ENCODE results near the gene THAP10.
"Not testable (repeated sequence)": the region's sequence is repeated elsewhere in the genome, so short reads cannot be mapped to it uniquely, and the experiment has no call there.

Gene THAP10

GRCh38 chr15:70892002-70892911, at the start of gene THAP10, which contains the start of gene LRRC49:
TSS of gene THAP10 (minus strand) at chr15:70892433. CDS start at chr15:70892272, 161 bp downstream.
TSS of gene LRRC49 (plus strand) at chr15:70892826. CDS start at chr15:70892895, 69 bp downstream.
- peak within 1 kb of the TSS; percentile 77 for H3K27ac ChIP-seq (ENCODE audit: low read length)
- H3K36me3 ChIP-seq (ENCODE audit: control insufficient read depth in 1 of 2, insufficient read depth in 2 of 2, low read length in 2 of 2): no peaks in the 10 kb centered on the region
- H3K27me3 ChIP-seq (ENCODE audit: low read depth, low read length): no peaks in the 10 kb centered on the region
- H3K9me3 ChIP-seq (ENCODE audit: control insufficient read depth in 1 of 2, low read length in 2 of 2): no peaks in the 10 kb centered on the region
- peaks cover 0 to 16% of the 10 kb centered on the region in 2 donors for H3K4me1 ChIP-seq (ENCODE audit: control insufficient read depth in 1 of 2, insufficient read depth in 2 of 2, low read length in 2 of 2)
- H3K4me3 ChIP-seq (ENCODE audit: low read depth in 1 of 2, low read length in 2 of 2): peak within 1 kb of the TSS; percentile 98 to 100

- no peak overlapping the region for H3K27ac ChIP-seq (ENCODE audit: low read length)
- no peaks in the 10 kb centered on the region for H3K9me3 ChIP-seq (ENCODE audit: control insufficient read depth in 1 of 2, low read length in 2 of 2)
- no peak overlapping the region for H3K4me3 ChIP-seq (ENCODE audit: low read depth in 1 of 2, low read length in 2 of 2)
- no peaks in the 10 kb centered on the region for H3K4me1 ChIP-seq (ENCODE audit: control insufficient read depth in 1 of 2, insufficient read depth in 2 of 2, low read length in 2 of 2)
- H3K27me3 ChIP-seq (ENCODE audit: low read depth, low read length): no peaks in the 10 kb centered on the region
- H3K36me3 ChIP-seq (ENCODE audit: control insufficient read depth in 1 of 2, insufficient read depth in 2 of 2, low read length in 2 of 2): no peaks in the 10 kb centered on the region
These were observed 44.1 kb upstream of the THAP10 start for GRCh38 chr15:70936326-70936725.

GRCh38 chr15:70935631-70936030, 43.4 kb upstream of the THAP10 start:
- no peak overlapping the region for H3K4me3 ChIP-seq (ENCODE audit: low read depth in 1 of 2, low read length in 2 of 2)
- no peaks in the 10 kb centered on the region for H3K36me3 ChIP-seq (ENCODE audit: control insufficient read depth in 1 of 2, insufficient read depth in 2 of 2, low read length in 2 of 2)
- no peak overlapping the region for H3K27ac ChIP-seq (ENCODE audit: low read length)
- H3K27me3 ChIP-seq (ENCODE audit: low read depth, low read length): no peaks in the 10 kb centered on the region
- no peaks in the 10 kb centered on the region for H3K4me1 ChIP-seq (ENCODE audit: control insufficient read depth in 1 of 2, insufficient read depth in 2 of 2, low read length in 2 of 2)
- H3K9me3 ChIP-seq (ENCODE audit: control insufficient read depth in 1 of 2, low read length in 2 of 2): no peaks in the 10 kb centered on the region

GRCh38 chr15:70933411-70933810, 41.2 kb upstream of the THAP10 start:
- Histone ChIP-seq H3K27me3 (ENCODE audit: low read depth, low read length) (no peaks in the 10 kb centered on the region), H3K9me3 (ENCODE audit: control insufficient read depth in 1 of 2, low read length in 2 of 2) (no peaks in the 10 kb centered on the region), H3K4me1 (ENCODE audit: control insufficient read depth in 1 of 2, insufficient read depth in 2 of 2, low read length in 2 of 2) (no peaks in the 10 kb centered on the region), H3K36me3 (ENCODE audit: control insufficient read depth in 1 of 2, insufficient read depth in 2 of 2, low read length in 2 of 2) (no peaks in the 10 kb centered on the region), H3K4me3 (ENCODE audit: low read depth in 1 of 2, low read length in 2 of 2) (no peak overlapping the region), H3K27ac (ENCODE audit: low read length) (no peak overlapping the region)

GRCh38 chr15:70932397-70932796, 40.2 kb upstream of the THAP10 start:
- no peaks in the 10 kb centered on the region for H3K4me1 ChIP-seq (ENCODE audit: control insufficient read depth in 1 of 2, insufficient read depth in 2 of 2, low read length in 2 of 2)
- H3K4me3 ChIP-seq (ENCODE audit: low read depth in 1 of 2, low read length in 2 of 2): no peak overlapping the region
- no peaks in the 10 kb centered on the region for H3K9me3 ChIP-seq (ENCODE audit: control insufficient read depth in 1 of 2, low read length in 2 of 2)
- no peak overlapping the region for H3K27ac ChIP-seq (ENCODE audit: low read length)
- H3K27me3 ChIP-seq (ENCODE audit: low read depth, low read length): no peaks in the 10 kb centered on the region
- H3K36me3 ChIP-seq (ENCODE audit: control insufficient read depth in 1 of 2, insufficient read depth in 2 of 2, low read length in 2 of 2): no peaks in the 10 kb centered on the region

GRCh38 chr15:70931821-70932220, 39.6 kb upstream of the THAP10 start:
- Histone ChIP-seq H3K27ac (ENCODE audit: low read length) (no peak overlapping the region), H3K9me3 (ENCODE audit: control insufficient read depth in 1 of 2, low read length in 2 of 2) (no peaks in the 10 kb centered on the region), H3K27me3 (ENCODE audit: low read depth, low read length) (no peaks in the 10 kb centered on the region), H3K36me3 (ENCODE audit: control insufficient read depth in 1 of 2, insufficient read depth in 2 of 2, low read length in 2 of 2) (no peaks in the 10 kb centered on the region), H3K4me3 (ENCODE audit: low read depth in 1 of 2, low read length in 2 of 2) (no peak overlapping the region), H3K4me1 (ENCODE audit: control insufficient read depth in 1 of 2, insufficient read depth in 2 of 2, low read length in 2 of 2) (no peaks in the 10 kb centered on the region)

GRCh38 chr15:70926914-70927313, 34.7 kb upstream of the THAP10 start:
- not testable (repeated sequence) for H3K27ac ChIP-seq (ENCODE audit: low read length); H3K36me3 ChIP-seq (ENCODE audit: control insufficient read depth in 1 of 2, insufficient read depth in 2 of 2, low read length in 2 of 2); H3K9me3 ChIP-seq (ENCODE audit: control insufficient read depth in 1 of 2, low read length in 2 of 2); H3K4me1 ChIP-seq (ENCODE audit: control insufficient read depth in 1 of 2, insufficient read depth in 2 of 2, low read length in 2 of 2); H3K27me3 ChIP-seq (ENCODE audit: low read depth, low read length); H3K4me3 ChIP-seq (ENCODE audit: low read depth in 1 of 2, low read length in 2 of 2)

- H3K27ac ChIP-seq (ENCODE audit: low read length): no peak overlapping the region
- H3K27me3 ChIP-seq (ENCODE audit: low read depth, low read length): no peaks in the 10 kb centered on the region
- no peak overlapping the region for H3K4me3 ChIP-seq (ENCODE audit: low read depth in 1 of 2, low read length in 2 of 2)
- no peaks in the 10 kb centered on the region for H3K36me3 ChIP-seq (ENCODE audit: control insufficient read depth in 1 of 2, insufficient read depth in 2 of 2, low read length in 2 of 2)
- peaks cover 0 to 4% of the 10 kb centered on the region in 2 donors for H3K4me1 ChIP-seq (ENCODE audit: control insufficient read depth in 1 of 2, insufficient read depth in 2 of 2, low read length in 2 of 2)
- no peaks in the 10 kb centered on the region for H3K9me3 ChIP-seq (ENCODE audit: control insufficient read depth in 1 of 2, low read length in 2 of 2)
These were observed 31.3 kb upstream of the THAP10 start for GRCh38 chr15:70923311-70924080.

- Histone ChIP-seq H3K27ac (ENCODE audit: low read length) (no peak overlapping the region), H3K4me1 (ENCODE audit: control insufficient read depth in 1 of 2, insufficient read depth in 2 of 2, low read length in 2 of 2) (peaks cover 0 to 4% of the 10 kb centered on the region in 2 donors), H3K36me3 (ENCODE audit: control insufficient read depth in 1 of 2, insufficient read depth in 2 of 2, low read length in 2 of 2) (no peaks in the 10 kb centered on the region), H3K4me3 (ENCODE audit: low read depth in 1 of 2, low read length in 2 of 2) (no peak overlapping the region), H3K9me3 (ENCODE audit: control insufficient read depth in 1 of 2, low read length in 2 of 2) (no peaks in the 10 kb centered on the region), H3K27me3 (ENCODE audit: low read depth, low read length) (no peaks in the 10 kb centered on the region)
These were observed 29.9 kb upstream of the THAP10 start for GRCh38 chr15:70922119-70922518.

GRCh38 chr15:70920981-70921696, 28.9 kb upstream of the THAP10 start:
- no peaks in the 10 kb centered on the region for H3K27me3 ChIP-seq (ENCODE audit: low read depth, low read length)
- H3K9me3 ChIP-seq (ENCODE audit: control insufficient read depth in 1 of 2, low read length in 2 of 2): no peaks in the 10 kb centered on the region
- no peak overlapping the region for H3K27ac ChIP-seq (ENCODE audit: low read length)
- H3K36me3 ChIP-seq (ENCODE audit: control insufficient read depth in 1 of 2, insufficient read depth in 2 of 2, low read length in 2 of 2): no peaks in the 10 kb centered on the region
- H3K4me3 ChIP-seq (ENCODE audit: low read depth in 1 of 2, low read length in 2 of 2): no peak overlapping the region
- H3K4me1 ChIP-seq (ENCODE audit: control insufficient read depth in 1 of 2, insufficient read depth in 2 of 2, low read length in 2 of 2): peaks cover 0 to 4% of the 10 kb centered on the region in 2 donors

- Histone ChIP-seq H3K4me1 (ENCODE audit: control insufficient read depth in 1 of 2, insufficient read depth in 2 of 2, low read length in 2 of 2) (peaks cover 0 to 4% of the 10 kb centered on the region in 2 donors), H3K36me3 (ENCODE audit: control insufficient read depth in 1 of 2, insufficient read depth in 2 of 2, low read length in 2 of 2) (peaks cover 0 to 8% of the 10 kb centered on the region in 2 donors), H3K27me3 (ENCODE audit: low read depth, low read length) (no peaks in the 10 kb centered on the region), H3K9me3 (ENCODE audit: control insufficient read depth in 1 of 2, low read length in 2 of 2) (no peaks in the 10 kb centered on the region), H3K27ac (ENCODE audit: low read length) (no peak overlapping the region), H3K4me3 (ENCODE audit: low read depth in 1 of 2, low read length in 2 of 2) (no peak overlapping the region)
These were observed 25.7 kb upstream of the THAP10 start for GRCh38 chr15:70917955-70918354.
